Measurements from ENCODE around the gene ATP6V0A1.
A peak's percentile ranks its signal among the peaks of the same experiment; 100 is the strongest.
"Not testable (repeated sequence)": the region's sequence is repeated elsewhere in the genome, so short reads cannot be mapped to it uniquely, and the experiment has no call there.

The ATP6V0A1 gene

DNA sequence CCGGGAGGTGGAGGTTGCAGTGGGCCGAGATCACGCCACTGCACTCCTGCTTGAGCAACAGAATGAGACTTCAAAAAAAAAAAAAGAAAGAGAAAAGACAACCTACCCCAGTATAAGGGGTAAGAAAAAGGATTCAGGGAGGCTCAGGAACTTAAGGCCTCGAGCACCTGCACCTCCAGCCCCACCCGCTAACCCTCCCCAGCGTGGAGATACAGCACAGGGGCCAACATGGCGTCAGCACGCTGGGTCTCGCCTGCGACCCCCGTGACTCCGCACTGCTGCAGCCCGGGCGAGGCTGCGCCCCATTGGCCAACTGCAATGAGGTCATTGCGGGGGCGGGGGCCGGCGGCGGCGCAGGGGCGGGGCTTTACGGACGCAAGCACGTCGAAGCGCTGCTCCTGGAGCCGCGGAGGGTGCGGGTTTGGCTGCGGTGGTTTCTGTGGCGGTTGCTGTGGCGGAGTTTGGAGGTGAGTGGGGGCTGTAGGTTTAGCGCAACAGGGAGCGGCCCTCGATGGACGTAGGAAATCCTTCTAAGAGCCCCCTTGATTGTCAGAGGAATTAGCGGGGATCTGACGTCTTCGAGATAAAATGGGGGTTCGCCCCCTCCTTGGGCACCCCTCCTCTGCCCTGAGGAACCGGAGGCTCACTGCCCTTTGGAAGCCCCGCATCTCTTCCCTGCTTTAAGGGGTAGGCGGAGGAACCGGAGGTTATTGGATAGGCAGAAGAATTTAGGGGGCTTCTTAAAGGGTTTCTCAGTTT is at the start of gene ATP6V0A1:
Gene ATP6V0A1 (plus strand): TSS at position 382 of the 759 bp plus-strand sequence. CDS start 2,017 bp downstream, outside the sequence.
- peak; percentile 99 for DNase-seq (ENCODE audit: low spot score)

DNA sequence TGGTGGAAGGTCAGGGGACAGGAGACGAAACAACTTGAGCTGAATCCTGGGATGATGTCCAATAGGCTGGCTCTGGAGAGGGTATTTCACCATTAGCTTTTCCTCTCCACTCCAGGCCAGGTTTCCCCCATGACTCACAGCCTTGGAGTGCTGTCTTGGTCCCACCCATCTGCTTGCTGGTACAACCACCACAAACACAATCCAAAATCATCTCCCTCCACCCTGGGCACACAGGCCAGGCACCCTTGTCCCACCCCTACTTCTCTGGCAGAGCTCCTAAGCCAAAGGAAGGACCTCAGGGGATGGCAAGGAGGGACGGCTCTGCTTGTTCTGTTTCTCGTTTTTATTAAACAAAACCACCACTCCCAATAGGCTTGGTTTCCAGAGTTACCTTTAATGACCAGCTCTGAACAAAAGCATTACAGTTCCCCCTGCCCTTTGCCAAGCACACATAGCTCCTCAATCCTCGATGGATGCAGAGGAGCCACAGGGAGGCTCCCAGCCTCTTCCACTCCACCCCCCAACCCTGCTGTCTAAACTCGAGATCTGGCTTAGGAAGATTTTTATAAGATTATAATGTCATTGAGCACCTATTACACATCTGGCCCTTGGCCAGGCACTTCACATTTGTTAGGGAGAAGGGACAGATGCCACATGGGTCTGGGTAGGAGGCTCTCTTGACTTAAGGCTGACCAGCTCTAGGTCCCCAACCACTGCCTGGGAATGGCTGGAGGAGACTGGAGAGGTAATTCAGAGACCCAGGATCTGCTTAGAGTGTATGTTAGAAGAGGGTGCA is 49.0 kb upstream of the ATP6V0A1 start:
- no peak for DNase-seq (ENCODE audit: low spot score)

DNA sequence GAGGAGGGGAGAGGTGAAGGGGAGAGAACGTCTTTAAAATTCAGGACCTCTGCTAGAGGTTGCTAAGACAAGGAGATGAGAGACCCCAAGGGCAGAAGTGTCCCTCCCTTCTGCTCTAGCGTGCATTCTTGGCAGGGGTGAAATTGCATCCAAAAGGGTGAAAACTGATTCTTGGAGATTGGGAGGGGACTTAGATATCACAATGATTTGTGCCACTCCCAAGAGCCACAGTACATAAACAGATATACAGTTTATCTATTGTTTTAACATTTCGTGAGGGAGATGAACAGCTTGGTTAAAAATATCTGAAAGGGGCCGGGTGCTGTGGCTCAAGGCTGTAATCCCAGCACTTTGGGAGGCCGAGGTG is 48.4 kb upstream of the ATP6V0A1 start:
- DNase-seq (ENCODE audit: low spot score) = no peak

DNA sequence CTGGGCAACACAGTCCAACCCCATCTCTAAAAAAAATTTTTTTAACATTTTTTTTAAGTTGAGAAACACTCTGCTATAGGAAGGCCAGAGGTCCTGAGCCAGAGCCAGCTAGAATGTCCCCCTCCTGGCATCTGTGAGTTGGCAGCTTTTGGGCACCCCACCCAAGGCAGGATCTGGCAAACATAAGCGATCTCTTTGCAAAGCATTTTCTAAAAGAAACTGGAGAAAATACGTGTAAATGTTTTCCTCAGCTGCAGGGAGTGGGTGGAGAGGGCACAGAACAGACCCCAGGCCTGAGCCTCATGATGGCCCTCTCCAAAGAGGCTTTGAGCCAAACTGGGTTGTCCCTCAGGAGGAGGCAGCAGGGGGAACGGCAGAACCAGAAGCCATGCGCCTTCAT is 47.3 kb upstream of the ATP6V0A1 start:
- no peak for DNase-seq (ENCODE audit: low spot score)

DNA sequence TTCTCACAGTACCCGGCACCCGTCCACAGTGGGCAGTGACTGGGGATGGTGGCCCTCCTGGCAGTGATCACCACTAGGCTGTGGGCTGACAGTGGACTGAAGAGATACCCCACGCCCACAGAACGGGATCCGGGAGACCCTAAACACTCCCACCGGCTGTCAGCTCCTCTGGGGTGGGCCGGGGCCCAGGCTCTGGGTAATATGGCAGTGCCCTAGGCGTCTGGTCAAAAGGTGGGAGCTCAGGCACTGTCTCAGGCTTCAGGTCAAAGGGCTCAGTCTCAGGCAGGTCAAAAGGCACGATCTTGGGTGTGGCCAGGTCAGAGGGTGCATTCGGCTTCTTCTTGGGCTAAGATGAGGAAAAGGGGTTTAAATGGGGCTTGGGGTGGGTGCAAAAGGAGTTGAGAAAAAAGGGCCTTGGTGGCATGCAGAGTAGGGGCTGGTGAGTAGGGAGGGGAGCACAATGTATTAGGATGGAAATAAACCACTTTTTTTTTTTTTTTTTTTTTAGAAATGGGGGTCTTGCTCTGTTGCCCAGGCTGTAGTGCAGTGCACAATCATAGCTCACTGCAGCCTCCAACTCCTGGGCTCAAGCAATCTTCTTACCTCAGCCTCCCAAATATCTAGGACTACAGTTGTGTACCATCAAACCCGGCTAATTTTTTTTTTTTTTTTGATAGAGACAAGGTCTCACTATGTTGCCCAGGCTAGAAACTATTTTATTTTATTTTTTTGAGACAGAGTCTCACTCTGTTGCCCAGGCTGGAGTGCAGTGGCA is 46.6 kb upstream of the ATP6V0A1 start:
- DNase-seq (ENCODE audit: low spot score) = no peak

DNA sequence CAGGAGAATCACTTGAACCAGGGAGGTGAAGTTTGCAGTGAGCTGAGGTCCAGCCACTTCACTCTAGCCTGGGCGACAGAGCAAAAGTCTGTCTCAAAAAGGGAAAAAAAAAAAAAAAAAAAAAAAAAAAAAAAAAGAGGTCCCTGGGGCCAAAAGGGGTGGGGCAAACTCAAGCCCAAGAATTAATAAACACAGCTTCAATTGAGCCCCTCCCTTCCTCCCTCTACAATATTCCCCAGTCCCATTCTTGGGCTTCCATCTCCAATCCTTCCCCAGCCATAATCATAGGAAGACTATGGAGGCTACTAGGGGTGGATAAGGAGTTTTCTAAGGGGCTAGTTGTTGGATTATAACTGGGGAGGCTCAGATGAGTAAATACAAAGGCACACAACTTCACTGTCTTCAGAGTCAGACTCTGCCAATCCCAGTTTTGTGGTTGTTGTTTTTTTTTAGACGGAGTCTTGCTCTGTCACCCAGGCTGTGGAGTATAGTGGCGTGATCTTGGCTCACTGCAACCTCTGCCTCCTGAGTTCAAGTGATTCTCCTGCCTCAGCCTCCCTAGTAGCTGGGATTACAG is 45.1 kb upstream of the ATP6V0A1 start:
- DNase-seq (ENCODE audit: low spot score) = no peak

DNA sequence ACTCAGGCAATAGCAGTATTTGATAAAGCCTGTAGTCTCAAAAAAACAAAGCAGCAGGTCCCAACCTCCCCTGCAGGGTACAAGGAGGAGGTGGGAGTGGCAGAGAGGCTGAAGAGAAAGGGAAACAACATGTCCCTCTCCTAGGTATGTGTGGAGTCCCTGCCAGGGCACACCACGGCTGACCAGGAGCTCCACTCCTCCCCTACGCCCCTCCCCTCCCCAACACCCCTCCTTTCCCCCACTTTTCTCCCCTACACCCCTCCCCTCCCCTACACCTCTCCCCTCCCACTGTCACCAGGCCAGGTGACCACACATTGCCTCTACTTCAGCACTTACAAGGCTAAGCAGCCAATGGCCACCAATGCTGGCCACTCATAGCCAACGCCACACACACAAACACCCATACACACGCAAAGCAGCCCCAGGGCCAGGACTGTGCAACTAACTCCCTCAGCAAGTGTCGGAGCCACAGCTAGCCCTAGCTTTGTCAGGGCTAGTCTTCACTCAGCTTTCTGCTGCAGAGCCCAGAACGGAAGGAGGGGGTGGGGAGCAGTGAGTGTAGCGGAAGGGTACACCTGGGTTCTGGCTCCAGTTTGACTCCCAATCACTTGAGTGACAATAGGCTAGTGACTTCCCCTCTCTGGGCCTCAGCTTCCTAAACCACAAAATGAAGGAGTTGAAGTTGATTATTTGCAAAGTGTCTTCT is 43.8 kb upstream of the ATP6V0A1 start:
- no peak for DNase-seq (ENCODE audit: low spot score)

DNA sequence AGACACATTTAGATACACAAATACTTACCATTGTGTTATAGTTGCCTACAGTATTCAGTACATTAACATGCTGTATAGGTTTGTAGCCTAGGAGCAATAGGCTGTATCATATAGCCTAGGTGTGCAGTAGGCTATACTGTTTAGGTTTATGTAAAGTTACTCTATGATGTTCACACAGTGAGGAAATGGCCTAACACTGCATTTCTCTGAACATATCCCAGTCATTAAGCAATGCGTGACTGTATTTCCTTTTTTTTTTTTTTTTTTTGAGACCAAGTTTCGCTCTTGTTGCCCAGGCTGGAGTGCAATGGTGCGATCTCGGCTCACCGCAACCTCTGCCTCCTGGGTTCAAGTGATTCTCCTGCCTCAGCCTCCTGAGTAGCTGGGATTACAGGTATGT is 40.7 kb upstream of the ATP6V0A1 start:
- DNase-seq (ENCODE audit: low spot score) = not testable (repeated sequence)

DNA sequence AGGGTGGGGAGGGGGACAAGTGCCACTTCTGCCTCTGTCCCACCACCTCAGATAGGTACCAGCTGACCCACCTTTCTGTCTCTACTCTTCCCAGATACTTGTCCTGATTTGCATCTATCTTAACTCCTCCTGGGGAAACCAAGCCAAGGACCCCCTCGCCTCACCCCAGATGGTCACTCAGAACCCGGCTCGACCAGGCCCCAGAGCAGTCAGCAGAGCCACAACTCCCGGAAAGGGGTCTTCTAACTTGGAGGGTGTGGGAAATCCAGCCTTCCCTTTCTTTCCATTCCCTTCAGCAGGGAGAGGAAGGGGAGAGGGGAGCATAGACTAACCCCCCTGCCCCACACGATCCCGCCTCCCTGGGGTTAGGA is 37.6 kb upstream of the ATP6V0A1 start:
- no peak for DNase-seq (ENCODE audit: low spot score)

DNA sequence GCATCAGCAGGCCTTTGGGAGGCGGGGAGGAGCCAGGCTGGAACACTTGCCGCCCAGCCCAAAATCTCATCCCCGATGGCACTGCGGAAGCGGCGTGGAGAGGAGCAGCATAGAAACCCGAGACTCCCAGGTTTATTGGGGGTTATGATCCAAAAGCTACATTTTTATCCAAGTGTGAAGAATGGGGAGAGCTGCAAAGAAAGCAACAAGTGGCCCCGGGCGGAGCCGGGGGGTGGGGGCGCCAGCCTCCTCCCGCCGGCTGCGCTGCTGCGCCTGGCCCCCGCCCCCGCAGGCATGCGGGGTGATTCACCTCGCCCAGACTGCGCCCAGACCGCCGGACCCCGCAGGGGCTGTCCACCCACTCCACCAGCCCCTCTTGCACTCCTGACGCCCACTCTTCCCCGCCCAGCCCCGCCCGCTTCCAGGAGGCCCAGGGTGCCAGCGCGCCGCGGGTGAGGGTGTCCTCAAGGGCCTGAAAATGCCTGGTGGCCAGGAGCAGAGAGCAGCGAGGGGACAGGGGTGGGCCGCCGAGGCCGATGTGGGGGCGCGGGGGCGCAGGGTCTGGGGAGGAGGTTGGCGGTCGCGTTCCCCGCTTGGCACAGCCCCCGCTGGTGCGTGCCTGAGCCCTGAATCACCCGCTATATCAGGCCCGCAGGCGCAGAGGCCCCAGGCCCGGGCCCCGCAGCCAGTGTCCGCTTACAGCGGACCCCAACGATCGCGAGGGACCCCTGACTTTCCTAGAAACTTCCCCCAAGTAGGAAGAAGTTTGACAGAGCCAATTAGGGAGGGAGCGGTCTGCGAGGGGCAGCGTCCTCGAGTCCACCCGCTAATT is 37.0 kb upstream of the ATP6V0A1 start:
- peak; percentile 53 for DNase-seq (ENCODE audit: low spot score)

DNA sequence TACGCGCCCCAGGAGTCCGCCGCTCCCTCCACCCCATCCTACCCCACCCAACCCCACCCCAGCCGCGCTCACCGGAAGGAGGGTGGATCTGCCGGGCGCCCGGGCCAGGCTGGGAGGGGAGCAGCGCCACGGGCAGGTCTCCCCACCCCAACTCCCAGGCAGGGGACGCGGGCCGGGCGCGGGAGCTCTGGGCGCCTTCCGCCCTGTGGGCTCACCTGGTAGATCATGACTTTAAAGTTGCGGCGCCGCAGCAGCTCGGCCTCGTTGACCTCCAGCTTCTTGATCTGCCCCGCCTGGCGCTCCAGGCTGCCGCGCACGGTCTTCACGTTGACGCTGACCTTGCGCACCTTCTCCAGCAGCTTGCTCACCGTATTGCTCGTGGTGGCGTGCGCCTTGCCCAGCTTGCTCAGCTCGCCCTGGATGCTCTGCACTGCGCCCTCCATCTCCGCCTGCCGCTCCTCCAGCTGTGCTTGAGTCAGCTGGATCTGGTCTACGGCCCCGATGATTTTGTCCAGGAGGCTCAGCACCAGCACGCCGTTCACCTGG is 36.2 kb upstream of the ATP6V0A1 start:
- peak; percentile 44 for DNase-seq (ENCODE audit: low spot score)

DNA sequence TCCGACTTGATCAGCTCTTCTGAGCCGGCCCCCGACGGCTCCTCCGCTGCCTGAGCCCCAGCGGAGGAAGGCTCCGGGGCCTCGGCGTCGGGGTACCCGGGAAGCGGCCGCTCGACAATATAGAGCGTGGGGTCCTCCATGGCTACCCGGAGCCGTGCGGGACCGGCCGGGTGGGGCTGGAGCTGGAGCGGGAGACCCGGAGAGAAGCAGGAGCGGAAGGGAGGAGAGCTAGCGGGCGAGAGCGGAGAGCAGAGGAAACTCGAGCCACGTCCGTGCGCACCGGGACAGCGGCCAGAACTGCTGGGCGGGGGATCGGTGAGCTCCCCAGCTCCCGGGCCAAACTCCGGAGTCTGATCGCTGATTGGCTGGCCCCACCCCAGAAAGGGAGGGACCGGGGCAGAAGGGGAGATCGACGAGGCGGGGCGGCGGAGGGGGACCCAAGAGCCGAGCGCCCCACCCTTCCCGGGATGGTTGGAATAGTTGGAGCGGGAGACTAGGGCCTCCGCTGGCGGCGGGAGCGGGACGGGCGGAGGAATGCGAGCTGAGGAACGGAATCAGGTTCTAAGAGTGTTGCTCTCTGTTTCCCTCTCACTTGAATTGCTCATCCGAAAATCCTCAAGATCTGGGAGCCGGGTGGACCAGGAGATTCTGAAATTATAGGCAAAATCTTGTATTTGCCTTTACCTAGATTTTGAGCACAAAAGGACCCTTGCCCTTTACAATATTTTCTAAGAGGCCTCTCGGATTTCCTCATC is 35.5 kb upstream of the ATP6V0A1 start, which contains the start of gene CAVIN1:
Gene CAVIN1 (minus strand): TSS at position 299 of the 755 bp plus-strand sequence. CDS start 159 bp downstream, at position 140.
- peak; percentile 98 for DNase-seq (ENCODE audit: low spot score)

DNA sequence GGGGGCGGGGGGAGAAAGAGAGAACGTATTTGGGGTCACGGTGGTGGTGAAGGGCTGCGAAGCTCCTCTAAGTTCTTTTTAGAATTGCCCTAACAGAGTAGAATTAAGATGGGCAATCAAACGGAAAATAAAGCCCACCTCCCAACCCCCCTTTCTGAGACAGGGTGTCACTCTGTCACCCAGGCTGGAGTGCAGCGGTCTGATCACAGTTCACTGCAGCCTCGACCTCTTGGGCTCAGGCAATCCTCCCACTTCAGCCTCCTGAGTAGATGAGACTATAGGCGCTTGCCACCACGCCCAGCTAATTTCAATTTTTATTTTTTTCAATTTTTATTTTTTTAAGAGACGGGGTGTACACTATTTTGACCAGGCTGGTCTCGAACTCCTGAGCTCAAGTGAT is 34.9 kb upstream of the ATP6V0A1 start:
- no peak for DNase-seq (ENCODE audit: low spot score)

DNA sequence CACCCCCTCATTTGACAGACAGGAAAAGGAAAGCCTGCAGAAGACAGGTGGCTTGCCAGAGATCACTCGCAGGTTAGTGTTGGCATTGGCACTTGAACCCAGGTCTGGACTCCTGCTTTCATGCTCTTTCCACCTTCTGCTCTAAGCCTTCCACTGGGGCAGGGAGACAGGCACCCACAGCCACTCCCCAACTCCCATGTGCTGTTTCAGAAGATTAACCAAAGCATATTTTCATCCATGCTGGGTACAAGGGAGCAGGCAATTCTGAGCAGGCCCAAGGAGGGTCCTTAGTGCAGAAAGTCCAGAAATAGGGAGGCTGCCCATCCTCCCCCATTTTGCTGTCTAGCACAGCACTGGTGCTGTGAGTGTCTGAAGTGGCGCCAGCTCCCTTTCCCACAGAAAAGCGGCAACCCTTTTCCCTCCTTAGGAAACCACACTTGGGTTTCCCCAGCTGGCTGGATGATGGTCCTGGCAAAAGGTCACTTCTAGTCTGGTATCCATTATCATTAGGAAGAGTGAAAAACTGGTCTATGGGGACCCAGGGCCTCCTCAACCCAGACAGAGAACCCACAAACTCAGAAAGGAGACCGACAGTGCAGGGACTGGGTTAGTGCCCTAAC is 33.6 kb upstream of the ATP6V0A1 start:
- no peak for DNase-seq (ENCODE audit: low spot score)

DNA sequence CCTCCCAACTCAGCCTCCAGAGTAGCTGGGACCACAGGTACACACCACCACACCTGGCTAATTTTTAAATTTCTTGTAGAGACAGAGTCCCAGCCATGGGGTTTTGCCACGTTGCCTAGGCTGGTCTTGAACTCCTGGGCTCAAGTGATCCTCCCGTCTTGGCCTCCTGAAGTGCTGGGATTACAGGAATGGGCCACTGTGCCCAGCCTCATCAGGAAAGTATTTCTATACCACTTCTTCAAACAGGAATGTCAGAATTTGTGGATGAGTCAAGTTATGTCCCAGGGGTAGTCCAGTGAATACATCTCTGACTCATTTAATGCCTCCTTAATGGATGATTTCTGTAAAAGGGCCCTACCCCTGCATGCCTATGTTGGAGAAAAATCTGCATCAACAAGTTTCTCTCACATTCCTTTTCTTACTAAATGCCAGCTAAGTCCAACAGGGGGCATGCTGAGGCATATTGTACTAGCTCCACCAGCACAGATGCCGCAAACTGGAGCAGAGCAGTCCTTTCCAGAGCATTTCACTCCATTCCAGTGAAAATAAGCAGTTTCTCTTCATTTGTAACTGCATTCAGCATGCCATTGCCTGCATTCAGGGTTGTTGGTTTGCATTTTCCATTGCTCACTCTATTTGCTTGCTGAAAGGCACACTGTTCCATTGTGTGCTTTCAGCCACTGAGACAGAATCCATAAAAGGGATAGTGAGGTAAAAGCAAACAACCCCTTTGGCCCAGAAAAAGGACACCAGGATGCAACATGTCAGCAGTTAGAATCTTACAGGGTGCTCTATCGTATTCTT is 30.3 kb upstream of the ATP6V0A1 start:
- DNase-seq (ENCODE audit: low spot score) = peak; percentile 58

DNA sequence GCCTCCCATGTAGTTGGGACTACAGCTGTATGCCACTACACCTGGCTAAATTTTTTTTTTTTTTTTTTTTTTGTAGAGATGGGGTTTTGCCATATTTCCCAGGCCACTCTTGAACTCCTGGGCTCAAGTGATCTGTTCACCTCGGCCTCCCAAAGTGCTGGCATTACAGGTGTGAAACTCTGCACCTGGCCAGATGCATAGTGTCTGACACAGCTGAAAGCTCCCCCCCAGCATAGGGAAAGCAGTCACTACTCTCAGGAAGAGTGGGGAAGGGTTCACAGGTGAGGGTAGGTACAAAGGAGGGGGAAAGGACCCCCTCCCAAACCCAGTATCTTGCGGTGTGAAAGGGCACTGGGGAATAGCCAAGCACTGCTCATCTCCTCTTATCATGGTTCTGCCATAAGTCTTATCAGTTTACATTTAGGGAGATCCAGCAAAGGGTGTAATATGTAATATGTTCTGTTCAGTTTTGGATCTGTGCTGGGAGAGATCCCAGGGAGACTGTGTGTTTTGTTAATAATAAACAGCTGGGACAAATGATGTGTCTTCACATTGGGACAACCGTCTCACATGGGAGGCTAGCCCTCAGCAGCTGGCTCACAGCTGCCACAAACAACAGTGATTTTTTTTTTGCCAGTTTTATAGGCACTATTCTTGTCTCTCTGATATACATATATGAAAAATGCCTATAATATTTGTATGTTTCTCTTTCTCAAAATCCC is 28.8 kb upstream of the ATP6V0A1 start:
- DNase-seq (ENCODE audit: low spot score) = no peak

DNA sequence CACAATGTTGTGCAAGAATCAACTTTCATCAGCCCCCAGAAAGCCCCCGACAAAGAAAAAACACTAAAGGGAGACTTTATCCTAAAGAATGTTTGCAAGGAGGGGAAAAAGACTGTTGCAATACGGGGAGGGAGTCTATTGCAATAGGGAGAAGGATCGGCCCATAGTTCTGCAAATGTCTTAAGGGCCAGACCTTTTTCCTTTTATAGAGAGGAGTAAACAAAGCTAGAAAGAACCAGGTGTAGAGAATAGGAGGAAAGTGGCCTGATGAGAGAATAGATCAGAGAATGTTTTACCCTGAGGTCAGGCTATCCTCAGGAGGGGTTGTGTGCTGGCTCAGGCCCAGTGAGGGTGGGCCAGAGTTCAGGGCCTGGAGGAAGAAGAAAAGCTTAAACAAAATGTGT is 26.9 kb upstream of the ATP6V0A1 start:
- no peak for DNase-seq (ENCODE audit: low spot score)

DNA sequence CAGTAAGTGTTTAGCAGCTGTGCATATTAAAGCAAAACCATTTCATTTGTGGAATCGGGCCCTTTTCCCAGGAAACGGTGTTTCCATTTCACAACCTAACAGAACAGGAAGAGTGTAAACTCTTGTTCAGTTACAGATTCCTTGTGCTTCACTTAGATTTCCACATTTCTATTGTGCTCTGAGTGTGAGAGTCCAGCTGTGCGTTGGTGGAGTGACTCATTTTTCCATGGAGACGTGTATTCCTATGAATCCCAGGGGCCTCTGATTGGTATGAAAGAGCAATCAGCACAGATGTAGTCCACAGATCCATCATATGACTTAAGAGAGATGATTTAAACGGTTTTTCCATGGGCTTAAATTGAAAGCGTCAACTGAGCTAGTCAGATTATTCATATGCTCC is 22.3 kb upstream of the ATP6V0A1 start:
- no peak for DNase-seq (ENCODE audit: low spot score)

Data from iPS-NIHi11 (cell line).